Thyroid gland (tissue), 4 donors: ENCODE results near the gene INPP5J.

Source experiments
- CTCF ChIP-seq, 6 experiments: fragments of 200-600 bp in 3 of 6; fragments of 450-650 bp in 3 of 6; sonication (generic) in 3 of 6; IDR thresholded peaks; one replicate each; pipeline ENCODE4 v1.5.1; 2016 to 2019; ENCODE audit warnings: antibody characterized with exemption in 6 of 6, mild to moderate bottlenecking in 2 of 6, inconsistent platforms in 1 of 6, moderate library complexity in 1 of 6
- POLR2A ChIP-seq, 2 donors: fragments of 450-650 bp; IDR thresholded peaks; one replicate each; pipeline ENCODE4 v1.6.1; 2017; ENCODE audit warnings: antibody characterized with exemption in 2 of 2, mild to moderate bottlenecking in 2 of 2, moderate library complexity in 1 of 2

GRCh38 chr22:31085928-31086327 is 36.8 kb upstream of the INPP5J start:
- no peak for TF ChIP-seq CTCF (IDR thresholded peaks at IDR 0.05)
- TF ChIP-seq POLR2A (IDR thresholded peaks at IDR 0.05) = no peak
